Measurements from ENCODE around the gene GALNT15.

The GALNT15 gene

DNA sequence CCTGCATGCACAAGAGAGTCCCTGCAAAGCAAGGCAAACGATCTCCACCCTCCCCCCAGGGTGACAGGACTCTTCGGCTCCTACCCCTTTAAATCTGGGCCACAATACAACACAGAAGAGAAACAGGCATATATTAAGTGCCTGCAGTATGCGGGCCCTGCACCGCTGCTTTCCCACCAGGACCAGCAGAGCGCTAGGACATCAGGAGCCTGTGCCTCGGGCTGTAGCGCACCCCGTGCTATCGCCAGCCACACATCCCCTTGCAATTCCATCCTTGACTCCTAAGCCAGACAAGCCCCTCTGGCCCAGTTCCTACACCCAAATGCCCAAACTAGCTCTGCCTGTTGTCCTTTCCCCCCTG lies 4.1 kb downstream of the GALNT15 start:
- Histone ChIP-seq H3K27me3 (ENCODE audit: control insufficient read depth, insufficient read depth, low read length) (no peaks in the 10 kb centered on the region), H3K27ac (ENCODE audit: low read depth, low read length) (no peak overlapping the region), H3K4me1 (ENCODE audit: control insufficient read depth, insufficient read depth, low read length) (no peaks in the 10 kb centered on the region), H3K9me3 (ENCODE audit: control insufficient read depth, insufficient read depth, low read length) (no peaks in the 10 kb centered on the region), H3K4me3 (ENCODE audit: low read depth, low read length) (no peak overlapping the region), H3K9ac (ENCODE audit: low read depth, low read length) (no peak overlapping the region), H3K36me3 (ENCODE audit: control insufficient read depth, insufficient read depth, low read length) (no peaks in the 10 kb centered on the region)

DNA sequence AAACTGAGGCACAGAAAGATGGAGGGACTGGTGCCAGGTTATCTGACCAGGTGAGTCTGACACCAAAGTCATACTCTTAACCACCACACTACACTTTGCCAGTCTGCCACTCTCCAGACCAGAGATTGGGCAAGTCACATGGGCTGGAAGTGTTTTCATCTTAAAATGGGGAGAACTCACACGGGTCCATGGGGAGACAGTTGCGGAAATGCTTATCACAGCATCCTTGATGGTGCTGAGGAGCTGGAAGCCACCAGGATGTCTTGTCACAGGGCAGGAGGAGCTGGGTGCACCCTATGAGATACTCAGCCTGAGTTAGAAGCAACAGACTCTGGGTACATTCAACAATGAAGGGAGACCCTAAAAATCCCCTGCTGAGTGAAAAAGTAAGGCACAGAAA lies 4.8 kb downstream of the GALNT15 start:
- Histone ChIP-seq H3K9me3 (ENCODE audit: control insufficient read depth, insufficient read depth, low read length) (no peaks in the 10 kb centered on the region), H3K9ac (ENCODE audit: low read depth, low read length) (no peak overlapping the region), H3K4me1 (ENCODE audit: control insufficient read depth, insufficient read depth, low read length) (no peaks in the 10 kb centered on the region), H3K27me3 (ENCODE audit: control insufficient read depth, insufficient read depth, low read length) (no peaks in the 10 kb centered on the region), H3K36me3 (ENCODE audit: control insufficient read depth, insufficient read depth, low read length) (no peaks in the 10 kb centered on the region), H3K27ac (ENCODE audit: low read depth, low read length) (no peak overlapping the region), H3K4me3 (ENCODE audit: low read depth, low read length) (no peak overlapping the region)

GRCh38 chr3:16179771-16180736 lies 5.6 kb downstream of the GALNT15 start:
- no peak overlapping the region for H3K4me3 ChIP-seq (ENCODE audit: low read depth, low read length)
- no peak overlapping the region for H3K27ac ChIP-seq (ENCODE audit: low read depth, low read length)
- H3K9me3 ChIP-seq (ENCODE audit: control insufficient read depth, insufficient read depth, low read length), result no peaks in the 10 kb centered on the region

GRCh38 chr3:16180737-16181134 lies 6.3 kb downstream of the GALNT15 start:
- no peak overlapping the region for H3K27ac ChIP-seq (ENCODE audit: low read depth, low read length)

More at GRCh38 chr3:16179771-16180736, 5.6 kb downstream of the GALNT15 start:
- Histone ChIP-seq H3K4me1 (ENCODE audit: control insufficient read depth, insufficient read depth, low read length) (no peaks in the 10 kb centered on the region), H3K9ac (ENCODE audit: low read depth, low read length) (no peak overlapping the region), H3K27me3 (ENCODE audit: control insufficient read depth, insufficient read depth, low read length) (no peaks in the 10 kb centered on the region), H3K36me3 (ENCODE audit: control insufficient read depth, insufficient read depth, low read length) (no peaks in the 10 kb centered on the region)

GRCh38 chr3:16181361-16181760 lies 6.9 kb downstream of the GALNT15 start:
- no peak overlapping the region for H3K4me3 ChIP-seq (ENCODE audit: low read depth, low read length)
- no peak overlapping the region for H3K9ac ChIP-seq (ENCODE audit: low read depth, low read length)
- H3K9me3 ChIP-seq (ENCODE audit: control insufficient read depth, insufficient read depth, low read length), result no peaks in the 10 kb centered on the region
- H3K27me3 ChIP-seq (ENCODE audit: control insufficient read depth, insufficient read depth, low read length), result no peaks in the 10 kb centered on the region
- H3K27ac ChIP-seq (ENCODE audit: low read depth, low read length), result no peak overlapping the region
- no peaks in the 10 kb centered on the region for H3K4me1 ChIP-seq (ENCODE audit: control insufficient read depth, insufficient read depth, low read length)
- no peaks in the 10 kb centered on the region for H3K36me3 ChIP-seq (ENCODE audit: control insufficient read depth, insufficient read depth, low read length)

More at GRCh38 chr3:16180737-16181134, 6.3 kb downstream of the GALNT15 start:
- H3K4me3 ChIP-seq (ENCODE audit: low read depth, low read length), result no peak overlapping the region
- H3K4me1 ChIP-seq (ENCODE audit: control insufficient read depth, insufficient read depth, low read length), result no peaks in the 10 kb centered on the region
- H3K36me3 ChIP-seq (ENCODE audit: control insufficient read depth, insufficient read depth, low read length), result no peaks in the 10 kb centered on the region
- H3K27me3 ChIP-seq (ENCODE audit: control insufficient read depth, insufficient read depth, low read length), result no peaks in the 10 kb centered on the region
- no peaks in the 10 kb centered on the region for H3K9me3 ChIP-seq (ENCODE audit: control insufficient read depth, insufficient read depth, low read length)
- no peak overlapping the region for H3K9ac ChIP-seq (ENCODE audit: low read depth, low read length)

- no peaks in the 10 kb centered on the region for H3K9me3 ChIP-seq (ENCODE audit: control insufficient read depth, insufficient read depth, low read length)
- no peaks in the 10 kb centered on the region for H3K27me3 ChIP-seq (ENCODE audit: control insufficient read depth, insufficient read depth, low read length)
- H3K9ac ChIP-seq (ENCODE audit: low read depth, low read length), result no peak overlapping the region
- no peak overlapping the region for H3K27ac ChIP-seq (ENCODE audit: low read depth, low read length)
- no peaks in the 10 kb centered on the region for H3K36me3 ChIP-seq (ENCODE audit: control insufficient read depth, insufficient read depth, low read length)
- no peaks in the 10 kb centered on the region for H3K4me1 ChIP-seq (ENCODE audit: control insufficient read depth, insufficient read depth, low read length)
- no peak overlapping the region for H3K4me3 ChIP-seq (ENCODE audit: low read depth, low read length)
Observed at GRCh38 chr3:16182183-16182582, 7.7 kb downstream of the GALNT15 start.

DNA sequence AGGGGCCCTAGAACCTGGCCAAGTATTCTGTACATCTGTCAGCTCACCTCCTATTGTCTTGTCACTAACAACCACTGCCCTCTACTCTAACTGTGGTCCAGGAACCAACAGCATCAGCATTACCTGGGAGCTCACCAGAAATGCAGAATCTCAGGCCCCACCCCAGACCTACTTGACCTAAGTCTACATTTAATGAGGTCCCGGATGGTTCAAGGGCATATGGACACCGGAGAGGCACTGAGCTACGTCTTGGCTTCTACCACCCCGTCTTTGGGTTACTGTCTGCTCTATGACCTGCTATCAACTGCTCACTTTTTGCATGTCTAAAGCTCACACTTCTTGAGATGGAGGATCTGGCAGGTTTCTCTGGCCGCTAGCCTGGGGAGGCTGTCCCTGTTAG lies 8.1 kb downstream of the GALNT15 start:
- Histone ChIP-seq H3K4me3 (ENCODE audit: low read depth, low read length) (no peak overlapping the region), H3K4me1 (ENCODE audit: control insufficient read depth, insufficient read depth, low read length) (no peaks in the 10 kb centered on the region), H3K27me3 (ENCODE audit: control insufficient read depth, insufficient read depth, low read length) (no peaks in the 10 kb centered on the region), H3K27ac (ENCODE audit: low read depth, low read length) (no peak overlapping the region), H3K9ac (ENCODE audit: low read depth, low read length) (no peak overlapping the region), H3K36me3 (ENCODE audit: control insufficient read depth, insufficient read depth, low read length) (no peaks in the 10 kb centered on the region), H3K9me3 (ENCODE audit: control insufficient read depth, insufficient read depth, low read length) (no peaks in the 10 kb centered on the region)

- H3K9ac ChIP-seq (ENCODE audit: low read depth, low read length), result no peak overlapping the region
- H3K36me3 ChIP-seq (ENCODE audit: control insufficient read depth, insufficient read depth, low read length), result no peaks in the 10 kb centered on the region
- H3K27me3 ChIP-seq (ENCODE audit: control insufficient read depth, insufficient read depth, low read length), result no peaks in the 10 kb centered on the region
- H3K9me3 ChIP-seq (ENCODE audit: control insufficient read depth, insufficient read depth, low read length), result no peaks in the 10 kb centered on the region
- H3K4me1 ChIP-seq (ENCODE audit: control insufficient read depth, insufficient read depth, low read length), result no peaks in the 10 kb centered on the region
- no peak overlapping the region for H3K4me3 ChIP-seq (ENCODE audit: low read depth, low read length)
- no peak overlapping the region for H3K27ac ChIP-seq (ENCODE audit: low read depth, low read length)
Observed at GRCh38 chr3:16183082-16183481, 8.6 kb downstream of the GALNT15 start.

DNA sequence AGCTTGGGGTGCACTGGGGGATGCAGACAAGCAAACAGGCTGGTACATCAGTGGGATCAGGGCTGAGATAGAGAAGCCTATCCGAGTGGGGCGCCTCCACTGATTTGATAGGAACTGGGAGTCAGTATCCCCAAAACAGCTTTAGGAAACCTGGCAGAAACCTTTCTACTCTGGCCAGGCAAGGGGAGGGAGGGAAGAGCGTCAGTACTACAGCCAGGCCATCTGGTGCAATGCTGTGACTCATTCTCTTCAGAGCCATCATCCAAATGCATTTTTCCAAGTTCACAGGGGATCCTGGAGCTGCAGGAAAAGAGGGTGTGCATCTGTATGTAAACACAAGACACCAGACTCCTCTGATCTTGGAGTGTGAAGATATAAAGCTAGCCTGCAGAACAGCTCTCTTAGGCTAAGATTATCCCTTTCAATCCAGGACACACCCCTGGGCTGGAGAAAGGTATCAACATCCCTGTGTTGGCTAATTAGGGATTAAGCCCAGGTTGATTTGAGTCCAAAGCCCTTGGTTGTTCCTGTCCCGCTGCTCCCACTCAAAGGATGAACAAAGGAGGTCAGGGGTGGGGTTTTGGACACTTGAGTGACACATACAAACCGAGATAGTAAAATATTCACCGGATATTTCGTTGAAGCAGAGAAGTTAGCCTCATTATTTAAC lies 9.3 kb downstream of the GALNT15 start:
- Histone ChIP-seq H3K27ac (ENCODE audit: low read depth, low read length) (no peak overlapping the region), H3K9ac (ENCODE audit: low read depth, low read length) (no peak overlapping the region), H3K4me1 (ENCODE audit: control insufficient read depth, insufficient read depth, low read length) (no peaks in the 10 kb centered on the region), H3K27me3 (ENCODE audit: control insufficient read depth, insufficient read depth, low read length) (no peaks in the 10 kb centered on the region), H3K4me3 (ENCODE audit: low read depth, low read length) (no peak overlapping the region), H3K36me3 (ENCODE audit: control insufficient read depth, insufficient read depth, low read length) (no peaks in the 10 kb centered on the region), H3K9me3 (ENCODE audit: control insufficient read depth, insufficient read depth, low read length) (no peaks in the 10 kb centered on the region)

GRCh38 chr3:16186086-16186485 lies 11.6 kb downstream of the GALNT15 start:
- Histone ChIP-seq H3K9ac (ENCODE audit: low read depth, low read length) (no peak overlapping the region), H3K36me3 (ENCODE audit: control insufficient read depth, insufficient read depth, low read length) (no peaks in the 10 kb centered on the region), H3K27me3 (ENCODE audit: control insufficient read depth, insufficient read depth, low read length) (no peaks in the 10 kb centered on the region), H3K4me1 (ENCODE audit: control insufficient read depth, insufficient read depth, low read length) (no peaks in the 10 kb centered on the region), H3K4me3 (ENCODE audit: low read depth, low read length) (no peak overlapping the region), H3K27ac (ENCODE audit: low read depth, low read length) (no peak overlapping the region), H3K9me3 (ENCODE audit: control insufficient read depth, insufficient read depth, low read length) (no peaks in the 10 kb centered on the region)

- Histone ChIP-seq H3K27me3 (ENCODE audit: control insufficient read depth, insufficient read depth, low read length) (no peaks in the 10 kb centered on the region), H3K36me3 (ENCODE audit: control insufficient read depth, insufficient read depth, low read length) (no peaks in the 10 kb centered on the region), H3K27ac (ENCODE audit: low read depth, low read length) (no peak overlapping the region), H3K4me1 (ENCODE audit: control insufficient read depth, insufficient read depth, low read length) (no peaks in the 10 kb centered on the region), H3K9me3 (ENCODE audit: control insufficient read depth, insufficient read depth, low read length) (no peaks in the 10 kb centered on the region), H3K4me3 (ENCODE audit: low read depth, low read length) (no peak overlapping the region), H3K9ac (ENCODE audit: low read depth, low read length) (no peak overlapping the region)
Observed at GRCh38 chr3:16186565-16186964, 12.1 kb downstream of the GALNT15 start.
